DOHH2 (cell line): ENCODE measurements around the gene EBF3.

Source experiments
- EZH2phosphoT487 ChIP-seq: fragments of 200-600 bp; sonication (generic); IDR thresholded peaks from 2 replicates; pipeline ENCODE4 v1.6.1; 2017; ENCODE audit warnings: borderline replicate concordance, mild to moderate bottlenecking, antibody characterized with exemption, low read length, moderate library complexity, mixed read lengths
- TF ChIP-seq, protein P1 (sequence below): fragments of 200-600 bp; sonication (generic); IDR thresholded peaks from one replicate; pipeline ENCODE4 v1.5.1; 2014; ENCODE audit warnings: antibody characterized with exemption, mild to moderate bottlenecking, low read depth, low read length; ENCODE audit not compliant: poor library complexity, severe bottlenecking

DNA sequence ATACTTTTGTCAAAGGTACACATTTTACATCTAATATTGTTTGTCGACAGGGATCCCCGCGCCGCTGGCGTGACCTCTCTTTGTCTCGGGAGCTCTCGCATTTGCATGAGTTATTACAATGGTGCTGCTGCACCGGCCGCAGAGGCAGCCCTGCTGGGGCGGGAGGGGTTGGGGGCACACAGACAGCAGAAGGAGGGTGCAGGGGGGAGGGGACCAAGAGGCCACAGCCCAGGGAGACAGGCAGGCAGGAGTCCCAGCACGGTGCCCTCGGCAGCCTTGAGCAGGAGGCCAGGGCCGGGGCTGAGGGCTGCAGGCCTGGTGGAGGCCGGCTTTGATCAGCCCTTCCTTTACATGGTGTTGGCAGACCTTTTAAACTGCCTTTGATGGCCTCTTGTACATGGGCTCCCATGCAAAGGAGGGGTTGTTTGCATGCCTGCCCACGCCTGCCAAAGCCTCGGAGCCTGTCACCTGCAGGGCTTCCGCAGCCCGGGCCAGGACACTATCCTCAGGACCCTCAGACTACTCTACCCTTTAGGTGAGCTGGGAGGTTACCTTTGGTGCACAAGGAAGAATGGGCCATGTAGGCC is 95.5 kb downstream of the EBF3 start:
- TF ChIP-seq, protein P1, sequence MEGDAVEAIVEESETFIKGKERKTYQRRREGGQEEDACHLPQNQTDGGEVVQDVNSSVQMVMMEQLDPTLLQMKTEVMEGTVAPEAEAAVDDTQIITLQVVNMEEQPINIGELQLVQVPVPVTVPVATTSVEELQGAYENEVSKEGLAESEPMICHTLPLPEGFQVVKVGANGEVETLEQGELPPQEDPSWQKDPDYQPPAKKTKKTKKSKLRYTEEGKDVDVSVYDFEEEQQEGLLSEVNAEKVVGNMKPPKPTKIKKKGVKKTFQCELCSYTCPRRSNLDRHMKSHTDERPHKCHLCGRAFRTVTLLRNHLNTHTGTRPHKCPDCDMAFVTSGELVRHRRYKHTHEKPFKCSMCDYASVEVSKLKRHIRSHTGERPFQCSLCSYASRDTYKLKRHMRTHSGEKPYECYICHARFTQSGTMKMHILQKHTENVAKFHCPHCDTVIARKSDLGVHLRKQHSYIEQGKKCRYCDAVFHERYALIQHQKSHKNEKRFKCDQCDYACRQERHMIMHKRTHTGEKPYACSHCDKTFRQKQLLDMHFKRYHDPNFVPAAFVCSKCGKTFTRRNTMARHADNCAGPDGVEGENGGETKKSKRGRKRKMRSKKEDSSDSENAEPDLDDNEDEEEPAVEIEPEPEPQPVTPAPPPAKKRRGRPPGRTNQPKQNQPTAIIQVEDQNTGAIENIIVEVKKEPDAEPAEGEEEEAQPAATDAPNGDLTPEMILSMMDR = no peak
- no peak for TF ChIP-seq EZH2phosphoT487
